WI38 (cell line): ENCODE measurements around the gene PKIG.
A peak's percentile ranks its signal among the peaks of the same experiment; 100 is the strongest.

Experiments used
- H3K4me3 ChIP-seq: 2 replicates; pipeline ENCODE4 v1.5.1; 2011; ENCODE audit warnings: low read depth, mild to moderate bottlenecking, control low read depth, low read length
- TF ChIP-seq, protein P1 (sequence below): IDR thresholded peaks from 2 replicates; pipeline ENCODE4 v1.5.1; 2012; ENCODE audit warnings: low read depth, mild to moderate bottlenecking, control low read depth, low read length

Gene PKIG

DNA sequence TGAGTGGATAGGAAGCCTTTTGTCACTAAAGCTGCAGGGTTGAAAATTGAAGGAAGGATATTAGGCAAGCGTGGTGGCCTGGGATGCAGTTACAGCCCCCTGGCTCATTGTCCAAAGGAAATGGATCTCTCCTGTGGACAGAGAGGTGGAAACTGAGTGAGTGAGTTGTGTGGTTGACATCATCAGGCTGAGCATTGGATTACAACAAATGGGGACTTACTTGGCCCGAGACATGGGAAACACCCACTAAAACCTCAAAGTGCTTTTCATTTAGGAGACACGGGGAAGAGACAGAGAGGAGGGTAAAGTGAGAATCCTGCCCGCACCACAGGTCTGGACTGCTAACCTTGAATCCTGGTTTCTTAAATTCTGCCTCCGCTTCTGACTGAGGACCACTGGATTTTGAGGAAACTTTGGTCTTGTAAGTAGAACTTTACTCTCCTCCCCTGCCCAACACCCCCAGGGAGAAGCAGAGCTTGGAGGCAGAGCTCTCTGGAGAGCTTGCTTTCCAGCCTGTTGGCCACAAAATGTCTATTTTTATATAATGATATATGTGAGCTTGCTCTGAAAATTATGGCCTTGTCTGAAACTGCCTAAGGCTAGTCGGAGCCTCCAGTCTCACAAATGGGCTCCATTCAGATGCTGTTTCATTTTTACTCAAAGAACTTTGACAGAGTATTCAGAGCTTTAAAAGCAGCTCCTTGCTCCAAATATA, at the start of gene PKIG:
Gene PKIG (plus strand): TSS at position 269 of the 715 bp plus-strand sequence. CDS start 31,978 bp downstream, outside the sequence.
- H3K4me3 ChIP-seq = peak within 1 kb of the TSS; percentile 76
- TF ChIP-seq, protein P1, sequence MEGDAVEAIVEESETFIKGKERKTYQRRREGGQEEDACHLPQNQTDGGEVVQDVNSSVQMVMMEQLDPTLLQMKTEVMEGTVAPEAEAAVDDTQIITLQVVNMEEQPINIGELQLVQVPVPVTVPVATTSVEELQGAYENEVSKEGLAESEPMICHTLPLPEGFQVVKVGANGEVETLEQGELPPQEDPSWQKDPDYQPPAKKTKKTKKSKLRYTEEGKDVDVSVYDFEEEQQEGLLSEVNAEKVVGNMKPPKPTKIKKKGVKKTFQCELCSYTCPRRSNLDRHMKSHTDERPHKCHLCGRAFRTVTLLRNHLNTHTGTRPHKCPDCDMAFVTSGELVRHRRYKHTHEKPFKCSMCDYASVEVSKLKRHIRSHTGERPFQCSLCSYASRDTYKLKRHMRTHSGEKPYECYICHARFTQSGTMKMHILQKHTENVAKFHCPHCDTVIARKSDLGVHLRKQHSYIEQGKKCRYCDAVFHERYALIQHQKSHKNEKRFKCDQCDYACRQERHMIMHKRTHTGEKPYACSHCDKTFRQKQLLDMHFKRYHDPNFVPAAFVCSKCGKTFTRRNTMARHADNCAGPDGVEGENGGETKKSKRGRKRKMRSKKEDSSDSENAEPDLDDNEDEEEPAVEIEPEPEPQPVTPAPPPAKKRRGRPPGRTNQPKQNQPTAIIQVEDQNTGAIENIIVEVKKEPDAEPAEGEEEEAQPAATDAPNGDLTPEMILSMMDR = no peak

DNA sequence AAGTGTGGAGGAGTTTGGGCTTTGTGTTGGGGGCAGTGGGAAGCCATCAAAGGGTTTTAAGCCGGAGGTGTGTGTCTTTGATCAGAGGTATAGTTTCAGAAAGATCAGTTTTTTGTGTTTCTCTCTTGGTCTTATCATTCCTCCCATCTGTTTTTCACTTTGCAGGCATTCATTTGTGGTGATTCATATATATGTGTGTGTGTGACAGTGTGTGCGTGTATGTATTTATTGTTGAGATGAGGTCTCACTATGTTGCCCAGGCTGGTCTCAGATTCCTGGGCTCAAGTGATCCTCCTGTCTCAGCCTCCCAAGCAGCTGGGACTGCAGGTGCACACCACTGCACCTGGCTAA, 49.4 kb upstream of the PKIG start:
- H3K4me3 ChIP-seq = peak overlapping the region; percentile 72
- TF ChIP-seq, protein P1 = no peak

DNA sequence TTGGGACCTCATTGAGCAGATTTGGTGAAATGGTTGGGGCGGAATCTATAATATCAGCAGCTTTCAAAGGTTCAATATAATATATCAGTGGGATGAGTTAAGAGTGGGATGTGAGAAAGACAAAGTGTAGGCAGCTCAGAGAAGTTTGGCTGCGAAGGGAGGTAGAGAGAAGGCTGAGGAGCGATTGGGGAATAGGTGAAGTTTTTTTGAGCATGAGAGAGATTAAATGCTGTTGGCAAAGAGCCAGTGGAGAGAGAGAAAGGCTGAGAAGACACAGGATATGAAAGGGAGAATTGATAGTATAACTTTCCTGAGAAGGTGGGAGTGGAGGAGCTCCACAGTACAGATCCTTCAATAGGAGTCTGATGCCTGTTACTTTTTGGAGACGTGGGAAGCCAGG, 48.5 kb upstream of the PKIG start:
- H3K4me3 ChIP-seq = no peak overlapping the region
- TF ChIP-seq, protein P1 = no peak

DNA sequence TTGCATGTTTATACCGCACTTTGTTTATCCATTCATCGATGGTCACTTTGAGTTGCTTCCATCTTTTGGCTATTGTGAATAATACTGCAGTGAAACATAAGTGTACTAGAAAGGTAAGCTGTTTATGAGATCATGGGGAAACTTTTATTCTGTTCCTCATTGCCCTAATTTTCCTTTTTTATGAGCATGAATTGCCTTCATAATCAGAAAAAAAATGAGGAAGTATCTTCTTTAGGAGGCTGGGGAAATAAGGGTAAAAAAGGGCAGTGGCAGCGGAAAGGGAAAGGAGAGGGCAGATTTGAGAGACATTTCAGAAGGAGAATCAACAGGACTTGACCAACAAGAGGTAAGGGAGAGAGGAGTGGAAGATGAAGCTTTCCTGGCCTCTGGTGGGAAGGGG, 46.2 kb upstream of the PKIG start:
- TF ChIP-seq, protein P1 = no peak
- H3K4me3 ChIP-seq = no peak overlapping the region

DNA sequence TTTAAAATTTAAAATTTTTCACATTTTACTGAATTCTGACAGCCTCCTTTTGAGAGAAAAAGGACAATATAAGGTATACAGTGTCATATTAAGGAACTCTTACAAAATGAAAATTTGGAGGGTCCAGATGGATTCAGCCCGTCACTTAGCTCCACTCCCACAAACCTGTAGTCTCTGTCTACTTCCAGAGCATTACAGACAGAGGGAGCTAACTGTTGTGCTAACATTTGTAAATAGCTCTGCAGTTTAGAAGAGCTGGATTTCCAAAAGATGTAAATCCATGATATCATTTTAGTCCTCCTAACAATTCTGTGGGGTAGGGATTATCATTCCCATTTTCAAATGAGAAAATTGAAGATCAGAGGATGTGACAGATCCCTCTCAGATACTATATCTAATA, 44.4 kb upstream of the PKIG start:
- TF ChIP-seq, protein P1 = no peak
- H3K4me3 ChIP-seq = no peak overlapping the region

DNA sequence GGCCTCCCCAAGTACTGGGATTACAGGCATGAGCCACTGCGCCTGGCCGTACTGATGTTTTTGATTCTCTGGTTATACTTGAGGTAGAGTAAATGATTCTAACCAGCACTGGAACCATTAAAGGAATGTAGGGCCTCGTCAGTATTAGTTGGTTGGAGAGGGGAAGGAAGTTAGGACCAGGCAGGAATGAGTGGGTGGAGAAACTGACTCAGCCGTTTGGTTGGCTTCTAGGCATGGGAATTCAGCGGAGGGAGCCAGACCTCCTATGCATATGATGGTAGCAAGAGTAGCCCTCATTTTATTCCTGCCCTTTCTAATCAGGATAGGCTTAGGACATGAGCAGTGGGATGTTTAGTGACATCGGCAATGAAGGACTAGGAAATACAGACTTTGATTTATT, 41.5 kb upstream of the PKIG start:
- TF ChIP-seq, protein P1 = no peak

DNA sequence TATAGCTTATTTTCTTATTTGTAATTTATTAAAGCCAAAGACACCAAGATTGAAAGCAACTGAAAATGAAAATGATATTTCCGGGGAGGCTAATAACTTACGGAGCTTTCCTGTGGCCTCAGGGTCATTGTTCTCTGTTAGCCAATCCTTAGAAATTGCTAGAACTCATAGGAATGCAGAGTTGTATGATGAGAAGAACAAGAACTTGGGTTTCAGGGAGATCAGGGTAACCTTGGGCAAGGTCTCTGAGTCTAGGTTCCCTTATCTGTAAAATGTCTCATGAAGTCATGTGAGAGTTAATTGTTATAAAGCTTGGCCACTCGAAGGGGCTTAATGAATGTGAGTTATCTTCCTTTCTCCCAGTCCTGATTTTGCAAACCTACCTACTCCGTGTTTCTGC, 40.4 kb upstream of the PKIG start:
- TF ChIP-seq, protein P1 = no peak
- no peak overlapping the region for H3K4me3 ChIP-seq

More for the DNA sequence above, 41.5 kb upstream of the PKIG start:
- H3K4me3 ChIP-seq = no peak overlapping the region
